Fibroblast of skin of right biceps (primary cell): ENCODE results near the gene DBT.
"Not testable (repeated sequence)": the region's sequence is repeated elsewhere in the genome, so short reads cannot be mapped to it uniquely, and the experiment has no call there.

Source experiments
- DNase-seq: peaks from one replicate; pipeline ENCODE4 v3.0.0-alpha.2; 2013

DBT gene

GRCh38 chr1:100249537-100250257, at the start of gene DBT:
Gene DBT, minus strand, starts transcription at chr1:100249834. Its CDS starts 14 bp downstream, at chr1:100249820.
- DNase-seq = peak; percentile 94

- no peak for DNase-seq
These were observed 48.9 kb upstream of the DBT start for GRCh38 chr1:100298512-100298911.

DNA sequence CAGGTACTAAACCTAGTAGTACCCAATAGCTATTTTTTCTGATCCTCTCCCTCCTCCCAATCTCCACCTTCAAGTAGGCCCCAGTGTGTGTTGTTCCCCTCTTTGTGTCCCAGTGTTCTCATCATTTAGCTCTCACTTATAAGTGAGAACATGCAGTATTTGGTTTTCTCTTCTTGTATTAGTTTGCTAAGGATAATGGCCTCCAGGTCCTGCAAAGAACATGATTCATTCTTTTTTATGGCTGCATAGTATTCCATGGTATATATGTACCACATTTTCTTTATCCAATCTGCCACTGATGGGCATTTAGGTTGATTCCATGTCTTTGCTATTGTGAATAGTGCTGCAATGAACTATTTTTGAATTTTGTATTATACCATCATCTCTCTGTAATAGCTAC, 47.4 kb upstream of the DBT start:
- not testable (repeated sequence) for DNase-seq

DNA sequence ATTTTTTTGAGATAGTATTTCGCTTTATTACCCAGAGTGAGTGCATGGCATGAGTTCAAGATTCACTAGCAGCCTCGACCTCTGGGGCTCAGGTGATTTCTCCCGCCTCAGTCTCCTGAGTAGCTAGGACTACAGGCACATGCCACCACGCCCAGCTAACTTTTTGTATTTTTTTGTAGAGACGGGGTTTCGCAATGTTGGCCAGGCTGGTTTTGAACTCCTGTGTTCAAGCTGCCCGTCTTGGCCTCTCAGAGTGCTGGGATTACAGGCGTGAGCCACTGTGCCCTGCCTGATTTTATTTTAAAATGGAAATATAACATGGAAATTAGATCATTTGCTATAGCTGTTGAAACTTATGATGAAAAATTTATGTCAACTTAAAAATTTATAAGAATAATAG, 46.5 kb upstream of the DBT start:
- DNase-seq = no peak

GRCh38 chr1:100292711-100293110, 43.1 kb upstream of the DBT start:
- DNase-seq = peak; percentile 11

DNA sequence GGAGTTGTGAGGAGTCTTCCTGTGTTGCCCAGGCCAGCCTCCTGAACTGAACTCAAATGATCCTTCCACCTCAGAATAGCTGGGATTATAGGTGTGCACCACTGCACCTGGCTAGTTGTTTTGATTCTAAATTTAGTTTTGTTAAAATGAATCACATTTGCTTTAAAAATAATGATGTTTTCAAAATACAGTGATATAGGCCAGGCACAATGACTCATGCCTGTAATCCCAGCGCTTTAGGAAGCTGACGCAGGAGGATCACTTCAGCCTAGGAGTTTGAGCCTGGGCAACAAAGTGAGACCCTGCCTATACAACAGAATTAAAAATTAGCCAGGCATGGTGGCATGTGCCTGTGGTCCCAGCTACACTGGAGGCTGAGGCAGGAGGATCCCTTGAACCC, 40.7 kb upstream of the DBT start:
- no peak for DNase-seq

DNA sequence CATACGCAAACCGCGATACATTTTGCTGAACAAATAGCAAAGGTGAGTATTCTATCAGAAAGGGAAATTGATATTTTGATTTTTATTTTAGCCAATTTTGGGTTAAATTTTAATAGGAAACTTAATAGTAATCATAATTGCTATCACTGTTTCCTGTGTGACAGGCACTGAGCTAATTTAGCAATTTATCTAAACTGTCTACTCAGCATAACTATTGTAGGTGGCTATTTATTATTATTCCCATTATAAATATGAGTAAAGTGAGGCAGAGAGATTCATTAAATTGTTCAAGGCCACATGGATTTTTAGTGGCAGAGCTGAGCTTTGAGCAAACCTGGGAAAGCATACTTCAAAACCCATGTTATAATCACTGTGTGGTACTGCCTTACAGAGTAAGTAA, 37.5 kb upstream of the DBT start:
- no peak for DNase-seq

DNA sequence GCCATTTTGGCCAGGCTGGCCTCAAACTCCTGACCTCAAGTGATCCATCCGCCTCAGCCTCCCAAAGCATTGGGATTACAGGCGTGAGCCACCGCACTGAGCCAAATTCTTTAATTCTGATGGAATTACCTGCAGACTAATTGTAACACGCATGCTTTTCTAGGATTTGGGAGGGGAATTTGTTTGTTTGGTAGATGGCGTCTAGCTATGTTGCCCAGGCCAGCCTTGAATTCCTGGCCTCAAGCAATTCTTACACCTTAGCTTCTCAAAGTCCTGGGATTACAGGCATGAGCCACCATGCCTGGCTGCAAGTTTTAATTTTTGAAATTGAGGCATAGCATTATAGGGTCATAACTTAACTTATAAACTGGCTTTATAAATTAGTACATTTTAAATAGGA, 35.0 kb upstream of the DBT start:
- DNase-seq = no peak

- no peak for DNase-seq
These were observed 30.5 kb upstream of the DBT start for GRCh38 chr1:100279954-100280682.

GRCh38 chr1:100279358-100279923, 29.8 kb upstream of the DBT start:
- DNase-seq = no peak

- no peak for DNase-seq
These were observed 28.2 kb upstream of the DBT start for GRCh38 chr1:100277866-100278265.

DNA sequence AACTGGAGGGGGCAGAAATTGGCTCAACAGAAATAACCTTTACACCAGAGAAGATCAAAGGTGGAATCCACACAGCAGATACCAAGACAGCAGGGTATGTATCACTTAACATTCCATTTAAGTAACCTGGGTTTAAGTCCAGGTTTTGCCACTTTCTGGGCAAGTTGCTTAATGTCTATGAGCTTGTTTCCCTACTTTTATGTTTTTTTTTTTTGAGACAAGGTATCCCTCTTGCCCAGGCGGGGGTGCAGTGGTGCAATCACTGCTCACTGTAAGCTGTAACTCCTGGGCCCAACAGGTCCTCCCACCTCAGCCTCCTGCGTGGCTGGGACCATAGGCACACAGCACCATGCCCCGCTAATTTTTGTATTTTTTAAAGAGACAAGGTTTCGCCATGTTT, 18.6 kb upstream of the DBT start:
- no peak for DNase-seq

- DNase-seq = no peak
These were observed 17.6 kb upstream of the DBT start for GRCh38 chr1:100267284-100267683.

GRCh38 chr1:100266741-100267140, 17.1 kb upstream of the DBT start:
- no peak for DNase-seq

DNA sequence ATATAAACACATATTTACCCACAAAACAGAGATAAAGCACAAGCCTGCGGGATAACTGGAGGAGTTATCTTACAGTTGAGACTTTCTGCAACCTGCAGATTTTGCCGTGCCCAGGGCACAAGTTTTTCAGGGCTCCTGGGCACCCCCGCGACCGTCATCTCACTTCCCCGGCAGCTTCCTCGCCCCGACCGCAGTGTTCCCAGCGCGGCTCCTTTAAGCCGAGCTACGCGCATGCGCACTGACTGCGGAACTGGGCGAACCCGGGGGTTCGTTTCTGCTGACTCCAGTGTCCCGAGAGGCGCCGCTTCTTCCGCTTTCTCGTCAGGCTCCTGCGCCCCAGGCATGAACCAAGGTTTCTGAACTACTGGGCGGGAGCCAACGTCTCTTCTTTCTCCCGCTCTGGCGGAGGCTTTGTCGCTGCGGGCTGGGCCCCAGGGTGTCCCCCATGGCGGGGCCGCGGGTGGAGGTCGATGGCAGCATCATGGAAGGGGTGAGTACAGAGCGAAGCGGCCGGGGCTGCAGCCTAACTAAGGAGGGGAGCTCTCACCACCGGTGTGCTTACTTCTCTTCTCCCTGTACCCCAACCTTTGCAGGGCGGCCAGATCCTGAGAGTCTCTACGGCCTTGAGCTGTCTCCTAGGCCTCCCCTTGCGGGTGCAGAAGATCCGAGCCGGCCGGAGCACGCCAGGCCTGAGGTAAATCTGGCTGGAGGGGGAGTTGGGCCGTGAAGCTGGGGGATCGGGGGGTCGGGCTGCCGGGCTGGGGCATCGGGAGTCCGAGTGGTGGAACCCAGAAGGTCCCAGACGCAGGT, 16.5 kb upstream of the DBT start, which contains the start of gene RTCA:
Gene RTCA (plus strand): TSS at position 286 of the 810 bp plus-strand sequence. CDS start 160 bp downstream, at position 446.
- DNase-seq = peak; percentile 94

DNA sequence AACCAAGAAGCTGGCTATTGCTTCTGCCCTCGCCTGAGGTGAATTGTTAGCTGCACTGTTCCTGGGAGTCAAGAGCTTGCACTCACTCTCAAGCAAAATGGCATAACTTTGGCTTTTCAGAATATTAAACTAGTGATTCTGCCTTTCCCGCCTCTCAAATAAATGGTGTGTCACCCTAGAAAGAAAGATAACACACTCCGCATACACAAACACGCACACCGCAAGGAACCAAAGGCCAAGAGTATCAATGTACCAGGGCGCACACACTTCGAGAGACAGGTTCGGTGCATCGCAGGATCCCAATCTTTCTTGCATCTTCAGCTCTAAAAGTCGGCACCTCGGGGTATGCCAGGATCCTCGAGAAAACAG, 15.9 kb upstream of the DBT start:
- DNase-seq = peak; percentile 36

GRCh38 chr1:100264081-100264480, 14.4 kb upstream of the DBT start:
- DNase-seq = not testable (repeated sequence)

- DNase-seq = no peak
These were observed 12.1 kb upstream of the DBT start for GRCh38 chr1:100261686-100262085.

GRCh38 chr1:100258427-100258826, 8.8 kb upstream of the DBT start:
- DNase-seq = not testable (repeated sequence)

GRCh38 chr1:100256273-100256672, 6.6 kb upstream of the DBT start:
- not testable (repeated sequence) for DNase-seq

DNA sequence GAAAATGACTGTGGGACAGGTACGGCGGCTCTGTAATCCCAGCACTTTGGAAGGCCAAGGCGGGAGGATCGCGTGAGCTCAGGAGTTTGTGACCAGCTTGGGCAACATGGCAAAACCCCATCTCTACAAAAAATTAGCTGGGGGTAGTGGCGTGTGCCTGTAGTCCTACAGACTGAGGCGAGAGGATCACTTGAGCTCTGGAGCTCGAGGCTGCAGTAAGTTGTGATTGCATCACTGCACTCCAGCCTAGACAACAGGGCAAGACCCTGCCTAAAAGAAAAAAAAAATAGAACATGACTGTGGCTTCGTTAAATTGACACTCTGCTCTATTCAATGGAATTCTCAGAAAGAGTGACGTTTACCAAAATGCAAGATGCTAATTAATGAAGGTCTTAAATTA, 3.9 kb upstream of the DBT start:
- DNase-seq = no peak

- no peak for DNase-seq
These were observed 3.3 kb upstream of the DBT start for GRCh38 chr1:100252901-100253300.

DNA sequence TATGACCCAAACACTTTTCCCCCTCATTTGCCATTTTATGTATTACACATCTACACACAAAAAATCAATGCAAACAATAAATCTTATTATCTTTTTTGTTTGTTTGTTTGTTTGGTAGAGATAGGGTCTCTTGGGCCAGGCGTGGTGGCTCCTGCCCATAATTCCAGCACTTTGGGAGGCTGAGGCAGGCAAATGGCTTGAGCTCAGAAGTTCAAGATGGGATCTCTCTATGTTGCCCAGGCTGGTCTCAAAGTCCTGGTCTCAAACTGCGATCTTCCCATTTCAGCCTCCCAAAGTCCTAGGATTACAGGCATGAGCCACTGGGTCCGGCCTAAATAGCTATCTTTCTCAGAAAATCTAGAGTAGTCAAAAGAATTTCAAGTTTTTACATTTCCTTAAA, 1.2 kb upstream of the DBT start:
- DNase-seq = no peak
